ENCODE measurements around the gene WDR7. TPM values are rescaled to one million over a fixed set of nuclear protein-coding genes. Genes with fewer than 3 reads are reported as not detected.

WDR7 gene
- total and polyA plus RNA-seq, 2 experiments from 2014 or later, result 7.0 to 14.8 TPM

- TF ChIP-seq, protein P1, sequence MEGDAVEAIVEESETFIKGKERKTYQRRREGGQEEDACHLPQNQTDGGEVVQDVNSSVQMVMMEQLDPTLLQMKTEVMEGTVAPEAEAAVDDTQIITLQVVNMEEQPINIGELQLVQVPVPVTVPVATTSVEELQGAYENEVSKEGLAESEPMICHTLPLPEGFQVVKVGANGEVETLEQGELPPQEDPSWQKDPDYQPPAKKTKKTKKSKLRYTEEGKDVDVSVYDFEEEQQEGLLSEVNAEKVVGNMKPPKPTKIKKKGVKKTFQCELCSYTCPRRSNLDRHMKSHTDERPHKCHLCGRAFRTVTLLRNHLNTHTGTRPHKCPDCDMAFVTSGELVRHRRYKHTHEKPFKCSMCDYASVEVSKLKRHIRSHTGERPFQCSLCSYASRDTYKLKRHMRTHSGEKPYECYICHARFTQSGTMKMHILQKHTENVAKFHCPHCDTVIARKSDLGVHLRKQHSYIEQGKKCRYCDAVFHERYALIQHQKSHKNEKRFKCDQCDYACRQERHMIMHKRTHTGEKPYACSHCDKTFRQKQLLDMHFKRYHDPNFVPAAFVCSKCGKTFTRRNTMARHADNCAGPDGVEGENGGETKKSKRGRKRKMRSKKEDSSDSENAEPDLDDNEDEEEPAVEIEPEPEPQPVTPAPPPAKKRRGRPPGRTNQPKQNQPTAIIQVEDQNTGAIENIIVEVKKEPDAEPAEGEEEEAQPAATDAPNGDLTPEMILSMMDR (conservative IDR thresholded peaks at IDR 0.05; ENCODE audit: low read depth in 2 of 2), result no peak
- TF ChIP-seq POLR2AphosphoS5 (IDR thresholded peaks at IDR 0.05; ENCODE audit: low read depth) (no peak), ZNF331 (CRISPR knock-in tag; IDR thresholded peaks at IDR 0.05; ENCODE audit: low read depth) (no peak), CREB1 (CRISPR knock-in tag; IDR thresholded peaks at IDR 0.05; ENCODE audit: low read depth) (no peak), JUNB (IDR thresholded peaks at IDR 0.05; ENCODE audit: unreplicated experiment) (no peak), STAT1 (IDR thresholded peaks at IDR 0.05; ENCODE audit: unreplicated experiment) (no peak), NANOG (IDR thresholded peaks at IDR 0.05; ENCODE audit: borderline replicate concordance) (no peak), EZH2phosphoT487 (IDR thresholded peaks at IDR 0.05; ENCODE audit: unreplicated experiment) (no peak), ZNF114 (CRISPR knock-in tag; IDR thresholded peaks at IDR 0.05) (no peak)
- TF ChIP-seq, protein P2, sequence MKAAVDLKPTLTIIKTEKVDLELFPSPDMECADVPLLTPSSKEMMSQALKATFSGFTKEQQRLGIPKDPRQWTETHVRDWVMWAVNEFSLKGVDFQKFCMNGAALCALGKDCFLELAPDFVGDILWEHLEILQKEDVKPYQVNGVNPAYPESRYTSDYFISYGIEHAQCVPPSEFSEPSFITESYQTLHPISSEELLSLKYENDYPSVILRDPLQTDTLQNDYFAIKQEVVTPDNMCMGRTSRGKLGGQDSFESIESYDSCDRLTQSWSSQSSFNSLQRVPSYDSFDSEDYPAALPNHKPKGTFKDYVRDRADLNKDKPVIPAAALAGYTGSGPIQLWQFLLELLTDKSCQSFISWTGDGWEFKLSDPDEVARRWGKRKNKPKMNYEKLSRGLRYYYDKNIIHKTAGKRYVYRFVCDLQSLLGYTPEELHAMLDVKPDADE (IDR thresholded peaks at IDR 0.05), result no peak
- TF ChIP-seq, protein P3, sequence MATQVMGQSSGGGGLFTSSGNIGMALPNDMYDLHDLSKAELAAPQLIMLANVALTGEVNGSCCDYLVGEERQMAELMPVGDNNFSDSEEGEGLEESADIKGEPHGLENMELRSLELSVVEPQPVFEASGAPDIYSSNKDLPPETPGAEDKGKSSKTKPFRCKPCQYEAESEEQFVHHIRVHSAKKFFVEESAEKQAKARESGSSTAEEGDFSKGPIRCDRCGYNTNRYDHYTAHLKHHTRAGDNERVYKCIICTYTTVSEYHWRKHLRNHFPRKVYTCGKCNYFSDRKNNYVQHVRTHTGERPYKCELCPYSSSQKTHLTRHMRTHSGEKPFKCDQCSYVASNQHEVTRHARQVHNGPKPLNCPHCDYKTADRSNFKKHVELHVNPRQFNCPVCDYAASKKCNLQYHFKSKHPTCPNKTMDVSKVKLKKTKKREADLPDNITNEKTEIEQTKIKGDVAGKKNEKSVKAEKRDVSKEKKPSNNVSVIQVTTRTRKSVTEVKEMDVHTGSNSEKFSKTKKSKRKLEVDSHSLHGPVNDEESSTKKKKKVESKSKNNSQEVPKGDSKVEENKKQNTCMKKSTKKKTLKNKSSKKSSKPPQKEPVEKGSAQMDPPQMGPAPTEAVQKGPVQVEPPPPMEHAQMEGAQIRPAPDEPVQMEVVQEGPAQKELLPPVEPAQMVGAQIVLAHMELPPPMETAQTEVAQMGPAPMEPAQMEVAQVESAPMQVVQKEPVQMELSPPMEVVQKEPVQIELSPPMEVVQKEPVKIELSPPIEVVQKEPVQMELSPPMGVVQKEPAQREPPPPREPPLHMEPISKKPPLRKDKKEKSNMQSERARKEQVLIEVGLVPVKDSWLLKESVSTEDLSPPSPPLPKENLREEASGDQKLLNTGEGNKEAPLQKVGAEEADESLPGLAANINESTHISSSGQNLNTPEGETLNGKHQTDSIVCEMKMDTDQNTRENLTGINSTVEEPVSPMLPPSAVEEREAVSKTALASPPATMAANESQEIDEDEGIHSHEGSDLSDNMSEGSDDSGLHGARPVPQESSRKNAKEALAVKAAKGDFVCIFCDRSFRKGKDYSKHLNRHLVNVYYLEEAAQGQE (IDR thresholded peaks at IDR 0.05; ENCODE audit: unreplicated experiment), result no peak
These were observed 285.3 kb downstream of the WDR7 start (continued) for GRCh38 chr18:56936457-56936856.

DNA sequence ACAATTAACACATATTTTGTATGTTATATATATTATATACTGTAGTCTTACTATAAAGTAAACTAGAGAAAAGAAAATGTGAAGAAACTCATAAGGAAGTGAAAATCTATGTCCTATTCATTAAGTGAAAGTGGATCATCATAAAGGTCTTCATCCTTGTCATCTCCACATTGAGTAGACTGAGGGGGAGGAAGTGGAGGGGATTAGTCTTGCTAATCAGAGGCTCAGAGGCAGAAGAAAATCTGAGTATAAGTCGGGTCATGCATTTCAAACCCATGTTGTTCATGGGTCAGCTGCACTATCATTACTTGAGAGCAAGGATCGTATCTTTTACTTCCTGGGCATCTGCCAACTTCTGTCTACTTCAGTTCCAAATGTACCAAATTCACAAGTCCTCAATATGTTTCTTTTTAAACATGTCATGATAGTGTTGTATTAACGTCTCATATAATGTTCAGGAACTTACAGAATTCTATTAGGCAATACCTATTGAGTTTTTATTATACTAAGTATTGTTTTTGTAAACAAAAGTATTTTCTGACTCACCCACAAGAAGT lies 286.8 kb downstream of the WDR7 start:
- Histone ChIP-seq H3K4me2 (no peak overlapping the region), H4K20me1 (replicated peaks; ENCODE audit: insufficient read depth) (no peaks in the 10 kb centered on the region), H3F3A (replicated peaks; ENCODE audit: low read depth) (no peaks in the 10 kb centered on the region), H2AFZ (no peak overlapping the region), H3K9me2 (ENCODE audit: insufficient read depth) (no peaks in the 10 kb centered on the region), H3K36me3 (ENCODE audit: insufficient read depth) (no peaks in the 10 kb centered on the region), H3K79me2 (replicated peaks; ENCODE audit: insufficient read depth) (no peaks in the 10 kb centered on the region), H3K4me3 (no peak overlapping the region), H3K27ac (ENCODE audit: low read depth) (no peak overlapping the region), H3K27me3 (ENCODE audit: insufficient read depth) (no peaks in the 10 kb centered on the region), H3K4me1 (ENCODE audit: insufficient read depth) (no peaks in the 10 kb centered on the region)
- Mint-ChIP-seq H3K4me3 (no peak overlapping the region), H3K36me3 (ENCODE audit: low read depth) (no peaks in the 10 kb centered on the region), H3K9me3 (no peaks in the 10 kb centered on the region), H3K4me1 (peaks cover 21% of the 10 kb centered on the region; the same call in 2 of the 3 replicates), H3K27me3 (ENCODE audit: insufficient read depth, low read depth, poor library complexity) (peaks cover 2% of the 10 kb centered on the region), H3K27ac (no peak overlapping the region)
- DNase-seq (ENCODE audit: low spot score) (no peak), ATAC-seq (no peak)
- TF ChIP-seq POLR2AphosphoS5 (IDR thresholded peaks at IDR 0.05; ENCODE audit: low read depth) (no peak), CREB1 (CRISPR knock-in tag; IDR thresholded peaks at IDR 0.05; ENCODE audit: low read depth) (no peak), EZH2phosphoT487 (IDR thresholded peaks at IDR 0.05; ENCODE audit: unreplicated experiment) (no peak), NANOG (IDR thresholded peaks at IDR 0.05; ENCODE audit: borderline replicate concordance) (no peak), EZH2 (IDR thresholded peaks at IDR 0.05; ENCODE audit: low read depth, unreplicated experiment) (no peak), STAT1 (IDR thresholded peaks at IDR 0.05; ENCODE audit: unreplicated experiment) (no peak), ZNF114 (CRISPR knock-in tag; IDR thresholded peaks at IDR 0.05) (no peak), JUNB (IDR thresholded peaks at IDR 0.05; ENCODE audit: unreplicated experiment) (no peak), ZNF331 (CRISPR knock-in tag; IDR thresholded peaks at IDR 0.05; ENCODE audit: low read depth) (no peak)
- TF ChIP-seq, protein P3 (IDR thresholded peaks at IDR 0.05; ENCODE audit: unreplicated experiment), result no peak
- TF ChIP-seq, protein P1 (conservative IDR thresholded peaks at IDR 0.05; ENCODE audit: low read depth in 2 of 2), result no peak
- TF ChIP-seq, protein P2 (IDR thresholded peaks at IDR 0.05), result no peak
